Thoracic aorta (tissue), 2 donors: ENCODE data around the gene CLCNKA. TPM values are rescaled to one million over a fixed set of nuclear protein-coding genes. Genes with fewer than 3 reads are reported as not detected.

Source experiments
- ATAC-seq: fragments of 150-250 bp; one replicate; pipeline ENCODE4 v1.8.0; 2017; ENCODE audit warnings: low read depth; ENCODE audit not compliant: insufficient number of reproducible peaks, low FRiP score
- DNase-seq: peaks from one replicate; pipeline ENCODE4 v3.0.0-alpha.2; 2020; ENCODE audit warnings: low spot score
- H3K27ac ChIP-seq, 2 donors: fragments of 200-600 bp; sonication (generic); 1 replicate in 1 of 2; 2 replicates in 1 of 2; pipeline ENCODE4 v1.5.1; 2016; ENCODE audit warnings: mild to moderate bottlenecking in 2 of 2, moderate library complexity in 2 of 2
- H3K27me3 ChIP-seq: fragments of 200-600 bp; sonication (generic); replicated peaks from 2 replicates; pipeline ENCODE4 v1.6.0; 2016; ENCODE audit warnings: mild to moderate bottlenecking; ENCODE audit not compliant: insufficient read depth
- H3K36me3 ChIP-seq: fragments of 200-600 bp; sonication (generic); one replicate; pipeline ENCODE4 v1.5.1; 2016
- H3K4me1 ChIP-seq, 2 donors: fragments of 200-600 bp; sonication (generic); 1 replicate in 1 of 2; 2 replicates in 1 of 2; pipeline versions ENCODE4 v1.5.1 to v1.6.0; 2016; ENCODE audit warnings: low read depth in 2 of 2, mild to moderate bottlenecking in 1 of 2; ENCODE audit not compliant: control insufficient read depth in 1 of 2
- H3K4me3 ChIP-seq: fragments of 200-600 bp; sonication (generic); 2 replicates; pipeline ENCODE4 v1.5.1; 2016; ENCODE audit warnings: mild to moderate bottlenecking
- H3K9me3 ChIP-seq: fragments of 200-600 bp; sonication (generic); 2 replicates; pipeline ENCODE4 v1.5.1; 2016
- total RNA-seq, 2 donors: library from RNA; depleted of rRNA; stranded (reverse); fragments of >200 nt; gene quantifications; one replicate each; pipeline versions ENCODE4 v1.1.0 to v1.2.3, GENCODE V29; 2016
- TF ChIP-seq, protein P1 (sequence below): fragments of 200-600 bp; sonication (generic); IDR thresholded peaks from one replicate; pipeline ENCODE4 v1.5.1; 2019; ENCODE audit warnings: antibody characterized with exemption

Gene CLCNKA
- total RNA-seq, 2 donors from 2014 or later = 4.7 TPM; not detected in 1

DNA sequence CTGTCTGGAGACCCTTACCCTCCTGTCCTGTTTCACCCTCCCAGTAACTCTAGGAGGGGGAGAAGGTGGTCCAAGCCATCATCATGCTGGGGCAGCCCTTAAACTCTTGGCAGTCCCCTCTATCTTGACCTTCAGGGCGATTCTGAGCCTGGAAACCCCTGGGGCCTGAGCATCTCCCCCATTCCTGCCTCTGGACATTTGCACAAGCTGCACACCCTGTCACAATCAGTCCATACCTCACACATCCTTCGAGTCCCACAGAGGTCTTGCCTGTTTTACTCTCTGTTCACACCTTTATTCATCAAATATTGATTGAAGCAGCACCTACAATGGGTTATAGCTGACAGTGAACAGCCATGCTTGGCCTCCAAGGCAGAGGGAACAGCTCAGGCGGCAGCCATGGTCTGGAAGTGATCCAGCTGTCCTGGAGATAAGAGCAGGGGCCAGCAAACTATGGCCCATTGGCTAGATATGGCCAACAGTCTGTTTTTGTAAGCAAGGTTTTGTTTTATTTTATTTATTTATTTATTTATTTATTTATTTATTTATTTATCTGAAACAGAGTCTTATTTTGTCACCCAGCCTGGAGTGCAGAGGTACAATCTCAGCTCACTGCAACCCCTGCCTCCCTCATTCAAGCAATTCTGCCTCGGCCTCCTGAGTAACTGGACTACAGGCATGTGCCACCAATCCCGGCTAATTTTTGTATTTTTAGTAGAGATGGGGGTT lies 58.8 kb downstream of the CLCNKA start:
- Histone ChIP-seq H3K4me3 (no peak overlapping the region), H3K27me3 (no peaks in the 10 kb centered on the region), H3K36me3 (no peaks in the 10 kb centered on the region), H3K9me3 (no peaks in the 10 kb centered on the region), H3K4me1 (peaks cover 0 to 15% of the 10 kb centered on the region in 2 donors), H3K27ac (no peak overlapping the region)
- no peak for DNase-seq
- TF ChIP-seq, protein P1, sequence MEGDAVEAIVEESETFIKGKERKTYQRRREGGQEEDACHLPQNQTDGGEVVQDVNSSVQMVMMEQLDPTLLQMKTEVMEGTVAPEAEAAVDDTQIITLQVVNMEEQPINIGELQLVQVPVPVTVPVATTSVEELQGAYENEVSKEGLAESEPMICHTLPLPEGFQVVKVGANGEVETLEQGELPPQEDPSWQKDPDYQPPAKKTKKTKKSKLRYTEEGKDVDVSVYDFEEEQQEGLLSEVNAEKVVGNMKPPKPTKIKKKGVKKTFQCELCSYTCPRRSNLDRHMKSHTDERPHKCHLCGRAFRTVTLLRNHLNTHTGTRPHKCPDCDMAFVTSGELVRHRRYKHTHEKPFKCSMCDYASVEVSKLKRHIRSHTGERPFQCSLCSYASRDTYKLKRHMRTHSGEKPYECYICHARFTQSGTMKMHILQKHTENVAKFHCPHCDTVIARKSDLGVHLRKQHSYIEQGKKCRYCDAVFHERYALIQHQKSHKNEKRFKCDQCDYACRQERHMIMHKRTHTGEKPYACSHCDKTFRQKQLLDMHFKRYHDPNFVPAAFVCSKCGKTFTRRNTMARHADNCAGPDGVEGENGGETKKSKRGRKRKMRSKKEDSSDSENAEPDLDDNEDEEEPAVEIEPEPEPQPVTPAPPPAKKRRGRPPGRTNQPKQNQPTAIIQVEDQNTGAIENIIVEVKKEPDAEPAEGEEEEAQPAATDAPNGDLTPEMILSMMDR = no peak
- ATAC-seq = no peak

DNA sequence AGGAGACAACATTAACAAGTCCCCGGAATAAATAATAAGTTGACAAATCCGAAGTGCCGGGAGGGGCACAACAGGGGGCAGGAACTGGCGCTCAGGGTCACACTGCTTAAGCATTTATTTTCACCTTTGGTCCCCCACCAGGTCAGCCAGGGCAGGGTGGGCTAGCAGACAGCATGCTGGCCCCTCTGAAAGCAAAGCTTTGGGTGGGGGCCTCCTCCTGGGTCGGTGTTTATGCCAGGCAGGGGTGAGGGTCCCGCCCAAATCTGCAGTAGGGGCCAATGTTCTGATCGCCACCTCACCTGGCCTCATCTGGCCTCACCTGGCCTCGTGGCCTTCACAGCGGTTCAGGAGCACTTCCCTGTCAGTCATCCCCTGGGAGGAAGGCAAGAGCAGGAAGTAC lies 59.8 kb downstream of the CLCNKA start:
- no peaks in the 10 kb centered on the region for H3K36me3 ChIP-seq
- peaks cover 0 to 8% of the 10 kb centered on the region in 2 donors for H3K4me1 ChIP-seq
- TF ChIP-seq, protein P1 = no peak
- ATAC-seq (no peak), DNase-seq (no peak)
- no peak overlapping the region for H3K4me3 ChIP-seq
- H3K27me3 ChIP-seq = no peaks in the 10 kb centered on the region
- no peaks in the 10 kb centered on the region for H3K9me3 ChIP-seq
- H3K27ac ChIP-seq = no peak overlapping the region

DNA sequence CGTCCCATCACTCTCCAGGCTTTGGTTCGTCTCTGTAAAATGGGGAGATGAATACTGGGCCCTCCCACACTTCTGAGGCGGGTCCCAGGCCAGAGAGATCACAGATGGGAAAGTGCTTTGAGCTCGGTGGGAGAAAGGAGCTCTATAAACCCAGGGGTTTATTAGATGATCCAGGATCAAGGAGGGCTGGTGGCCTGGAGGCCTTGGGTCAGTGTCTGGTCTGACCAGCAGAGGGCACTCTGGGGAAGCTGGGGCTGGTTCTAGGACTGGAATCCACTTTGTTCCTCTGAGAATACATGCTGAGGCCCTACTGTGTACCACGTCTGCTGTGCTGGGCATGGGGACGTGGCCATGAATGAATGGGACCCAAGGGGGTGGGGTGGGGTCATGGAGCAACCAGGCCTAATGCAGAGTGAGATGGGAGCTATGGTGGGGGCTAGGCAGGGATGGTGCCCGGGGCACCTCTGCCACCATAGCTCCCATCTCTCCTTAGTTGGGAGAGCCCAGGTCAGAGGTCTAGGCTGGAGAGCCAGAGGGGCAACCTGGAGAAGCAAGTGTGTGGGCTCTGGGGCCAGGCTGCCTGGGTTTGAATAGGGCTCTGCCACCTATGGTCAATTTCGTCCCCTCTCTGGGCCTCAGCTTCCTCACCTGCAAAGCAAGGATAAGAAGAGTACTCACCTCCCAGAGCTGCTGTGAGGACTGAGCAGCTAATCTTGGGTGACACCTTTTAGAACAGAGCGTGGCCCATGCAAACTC lies 60.6 kb downstream of the CLCNKA start:
- H3K27ac ChIP-seq = no peak overlapping the region
- TF ChIP-seq, protein P1 = peak; percentile 80
- no peaks in the 10 kb centered on the region for H3K27me3 ChIP-seq

DNA sequence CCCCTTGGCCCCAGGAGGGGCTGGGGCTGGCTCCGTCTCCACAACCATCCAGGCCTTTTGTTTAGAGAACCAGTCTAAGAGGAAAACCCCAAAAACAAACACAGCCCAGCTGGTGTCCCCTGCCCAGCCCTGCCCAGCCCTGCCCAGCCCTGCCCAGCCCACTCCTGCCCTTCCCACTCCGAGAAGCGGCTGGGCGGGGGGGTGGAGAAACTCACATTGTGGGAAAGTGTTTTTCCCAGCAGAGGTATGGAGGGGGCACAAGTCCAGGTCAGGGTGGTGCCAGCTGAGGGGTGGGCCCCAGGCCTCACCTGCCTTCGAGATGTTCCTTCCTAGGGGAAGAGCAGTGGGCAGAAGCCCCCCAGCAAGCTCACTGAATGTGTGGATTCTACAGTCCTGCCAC lies 61.6 kb downstream of the CLCNKA start:
- ATAC-seq (no peak), DNase-seq (no peak)
- no peak overlapping the region for H3K27ac ChIP-seq
- TF ChIP-seq, protein P1 = no peak
- H3K4me3 ChIP-seq = no peak overlapping the region
- no peaks in the 10 kb centered on the region for H3K36me3 ChIP-seq
- peaks cover 0 to 8% of the 10 kb centered on the region in 2 donors for H3K4me1 ChIP-seq
- H3K9me3 ChIP-seq = no peaks in the 10 kb centered on the region
- no peaks in the 10 kb centered on the region for H3K27me3 ChIP-seq

More for the DNA sequence above, 60.6 kb downstream of the CLCNKA start:
- no peak for DNase-seq
- no peaks in the 10 kb centered on the region for H3K36me3 ChIP-seq
- peaks cover 0 to 8% of the 10 kb centered on the region in 2 donors for H3K4me1 ChIP-seq
- H3K9me3 ChIP-seq = no peaks in the 10 kb centered on the region
- H3K4me3 ChIP-seq = no peak overlapping the region
- ATAC-seq = no peak

Other genes starting within 250 kb of the CLCNKA start
- gene UQCRHL, start 214.4 kb upstream of the CLCNKA start, total RNA-seq = under 1 TPM; 0.81 to 0.99 TPM
- gene SPEN, start 174.3 kb upstream of the CLCNKA start, total RNA-seq = 10 to 100 TPM; 52.3 to 96.9 TPM
- gene ZBTB17, start 45.9 kb upstream of the CLCNKA start, total RNA-seq = 10 to 100 TPM; 42.9 to 46.5 TPM
- gene SRARP, start 17.8 kb upstream of the CLCNKA start, total RNA-seq = not detected
- gene HSPB7, start 4.0 kb upstream of the CLCNKA start, total RNA-seq = 100 to 1,000 TPM; 223 to 430 TPM
- not detected for gene CLCNKB, start 21.7 kb downstream of the CLCNKA start, total RNA-seq
- gene FAM131C, start 51.6 kb downstream of the CLCNKA start, total RNA-seq = not detected
- gene EPHA2, start 134.0 kb downstream of the CLCNKA start, total RNA-seq = 10 to 100 TPM; 20.3 to 32.9 TPM
- 1 to 10 TPM; 8.1 to 8.5 TPM for gene ARHGEF19, start 190.6 kb downstream of the CLCNKA start, total RNA-seq
- 10 to 100 TPM in 1 of 2 donors, 1 to 10 TPM in 1; 9.3 to 14.6 TPM for gene CPLANE2, start 215.1 kb downstream of the CLCNKA start, total RNA-seq